Measurements from ENCODE around the gene XK. TPM values are rescaled to one million over a fixed set of nuclear protein-coding genes. Genes with fewer than 3 reads are reported as not detected.

The XK gene
- total and polyA plus RNA-seq, 10 donors = 0.09 to 6.5 (median 1.0) TPM

DNA sequence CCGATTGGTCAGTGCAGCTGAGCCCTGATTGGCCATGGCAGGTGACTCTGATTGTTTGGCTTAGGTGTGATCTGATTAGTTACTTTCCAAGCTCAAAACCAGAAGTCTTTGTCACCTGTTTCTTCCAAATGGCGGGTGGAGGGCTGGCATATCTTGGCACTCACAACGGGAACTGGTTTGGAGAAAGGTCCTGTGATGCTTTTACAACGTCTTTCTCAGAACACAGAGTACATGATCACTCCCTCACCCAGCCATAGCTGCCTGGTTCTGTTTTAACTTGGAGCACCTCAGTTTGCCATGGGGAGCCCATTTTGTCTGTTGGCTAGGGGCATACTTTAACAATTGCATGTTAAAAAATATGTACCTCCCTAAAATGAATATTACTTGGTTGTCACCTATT, 13.0 kb upstream of the XK start:
- intact Hi-C loops (cut with DNase I; ENCODE audit: low total_unique reads) = no loop called here
- Histone ChIP-seq H3K27ac (no peak overlapping the region), H3K4me1 (no peaks in the 10 kb centered on the region), H3K36me3 (no peaks in the 10 kb centered on the region), H3K4me3 (no peak overlapping the region), H3K27me3 (replicated peaks in 1 of 7) (peaks cover 0 to 3% (median 0%) of the 10 kb centered on the region in 7 donors), H3K9me3 (no peaks in the 10 kb centered on the region)
- 58 to 83% (median 65%) methylated on average over 4 of the region's 4 CpGs for WGBS, 5 donors
- TF ChIP-seq, protein P1, sequence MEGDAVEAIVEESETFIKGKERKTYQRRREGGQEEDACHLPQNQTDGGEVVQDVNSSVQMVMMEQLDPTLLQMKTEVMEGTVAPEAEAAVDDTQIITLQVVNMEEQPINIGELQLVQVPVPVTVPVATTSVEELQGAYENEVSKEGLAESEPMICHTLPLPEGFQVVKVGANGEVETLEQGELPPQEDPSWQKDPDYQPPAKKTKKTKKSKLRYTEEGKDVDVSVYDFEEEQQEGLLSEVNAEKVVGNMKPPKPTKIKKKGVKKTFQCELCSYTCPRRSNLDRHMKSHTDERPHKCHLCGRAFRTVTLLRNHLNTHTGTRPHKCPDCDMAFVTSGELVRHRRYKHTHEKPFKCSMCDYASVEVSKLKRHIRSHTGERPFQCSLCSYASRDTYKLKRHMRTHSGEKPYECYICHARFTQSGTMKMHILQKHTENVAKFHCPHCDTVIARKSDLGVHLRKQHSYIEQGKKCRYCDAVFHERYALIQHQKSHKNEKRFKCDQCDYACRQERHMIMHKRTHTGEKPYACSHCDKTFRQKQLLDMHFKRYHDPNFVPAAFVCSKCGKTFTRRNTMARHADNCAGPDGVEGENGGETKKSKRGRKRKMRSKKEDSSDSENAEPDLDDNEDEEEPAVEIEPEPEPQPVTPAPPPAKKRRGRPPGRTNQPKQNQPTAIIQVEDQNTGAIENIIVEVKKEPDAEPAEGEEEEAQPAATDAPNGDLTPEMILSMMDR (IDR thresholded peaks at IDR 0.05 in 8 of 11, conservative IDR thresholded peaks at IDR 0.05 in 3 of 11) = no peak
- TF ChIP-seq POLR2A (IDR thresholded peaks at IDR 0.05) = no peak
- no peak for TF ChIP-seq POLR2AphosphoS5 (IDR thresholded peaks at IDR 0.05)
- no peak for DNase-seq

DNA sequence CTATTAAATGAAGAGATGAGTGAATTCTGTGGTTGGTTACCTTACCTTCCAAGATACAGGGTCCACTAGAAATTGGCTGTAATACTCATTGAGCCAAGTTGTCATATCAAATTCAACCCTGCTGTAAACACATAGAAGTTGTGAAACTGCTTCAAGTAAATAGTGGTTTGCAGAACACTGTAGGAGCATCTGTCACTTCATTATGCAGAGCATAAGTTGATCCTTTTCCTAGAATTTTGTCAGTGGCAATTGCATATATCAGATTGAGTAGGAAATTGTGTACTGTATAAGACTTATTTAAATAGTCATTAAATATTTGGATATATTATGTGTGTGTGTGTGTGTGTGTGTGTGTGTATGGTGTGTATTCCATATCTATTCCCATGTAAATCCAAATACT, 8.8 kb upstream of the XK start:
- Histone ChIP-seq H3K4me1 (no peaks in the 10 kb centered on the region), H3K9me3 (no peaks in the 10 kb centered on the region), H3K36me3 (no peaks in the 10 kb centered on the region), H3K27me3 (replicated peaks in 1 of 7) (peaks cover 0 to 3% (median 0%) of the 10 kb centered on the region in 7 donors), H3K4me3 (no peak overlapping the region), H3K27ac (no peak overlapping the region)
- intact Hi-C loops (cut with DNase I; ENCODE audit: low total_unique reads) = no loop called here
- DNase-seq = no peak
- TF ChIP-seq POLR2AphosphoS5 (IDR thresholded peaks at IDR 0.05) = no peak
- TF ChIP-seq POLR2A (IDR thresholded peaks at IDR 0.05) = no peak
- TF ChIP-seq, protein P1 (IDR thresholded peaks at IDR 0.05 in 8 of 11, conservative IDR thresholded peaks at IDR 0.05 in 3 of 11) = no peak

DNA sequence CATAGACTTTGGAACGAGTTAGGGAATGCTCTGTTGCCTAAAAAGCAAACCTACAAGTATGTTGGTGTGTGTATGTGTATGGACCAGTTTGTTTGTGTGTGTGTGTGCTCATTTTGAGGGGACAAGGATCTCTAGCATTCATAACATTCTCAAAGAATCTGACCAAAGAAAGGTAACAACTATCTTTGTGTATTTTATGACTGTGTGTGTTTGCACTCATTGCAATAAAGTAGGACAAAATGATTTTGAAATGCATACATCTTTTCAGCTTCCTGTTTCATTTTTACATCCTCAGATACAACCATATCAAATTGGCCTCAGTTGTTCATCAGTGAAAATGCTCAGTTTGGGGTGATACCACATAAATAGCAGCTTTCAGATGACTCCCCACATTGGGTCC, 8.3 kb upstream of the XK start:
- no peak overlapping the region for H3K27ac ChIP-seq
- TF ChIP-seq POLR2A (IDR thresholded peaks at IDR 0.05) = no peak
- TF ChIP-seq, protein P1 (IDR thresholded peaks at IDR 0.05 in 8 of 11, conservative IDR thresholded peaks at IDR 0.05 in 3 of 11) = no peak
- no peak for TF ChIP-seq POLR2AphosphoS5 (IDR thresholded peaks at IDR 0.05)
- no peak overlapping the region for H3K4me3 ChIP-seq
- H3K27me3 ChIP-seq (replicated peaks in 1 of 7) = peaks cover 0 to 3% (median 0%) of the 10 kb centered on the region in 7 donors
- no peak for DNase-seq
- H3K4me1 ChIP-seq = no peaks in the 10 kb centered on the region
- intact Hi-C loops (cut with DNase I; ENCODE audit: low total_unique reads) = no loop called here
- 28 to 77% (median 63%) methylated on average over 1 of the region's 1 CpG for WGBS, 5 donors
- no peaks in the 10 kb centered on the region for H3K9me3 ChIP-seq
- H3K36me3 ChIP-seq = no peaks in the 10 kb centered on the region

DNA sequence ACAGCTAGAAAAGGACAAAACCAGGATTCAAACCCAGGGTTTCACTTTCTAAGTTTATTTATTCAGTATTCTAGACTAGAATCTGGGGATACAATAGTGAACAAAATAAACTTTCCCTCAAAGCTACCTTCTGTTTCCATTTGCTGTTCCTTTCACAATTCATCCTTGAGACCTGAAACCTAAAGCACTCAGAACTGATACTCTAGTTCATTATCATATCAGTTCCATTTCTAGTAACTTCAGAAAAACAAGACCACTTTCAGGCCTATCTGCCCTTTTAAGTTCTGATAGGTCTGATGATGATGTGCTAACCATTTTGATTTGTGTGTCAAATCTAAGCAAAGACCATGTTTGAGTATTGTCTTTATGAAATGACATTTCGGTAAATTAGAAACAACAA, 7.8 kb upstream of the XK start:
- Histone ChIP-seq H3K36me3 (no peaks in the 10 kb centered on the region), H3K4me1 (no peaks in the 10 kb centered on the region), H3K9me3 (no peaks in the 10 kb centered on the region), H3K27ac (no peak overlapping the region), H3K27me3 (replicated peaks in 1 of 7) (peaks cover 0 to 3% (median 0%) of the 10 kb centered on the region in 7 donors), H3K4me3 (no peak overlapping the region)
- no peak for DNase-seq
- WGBS, 5 donors = 83 to 100% (median 88%) methylated on average over 1 of the region's 1 CpG
- intact Hi-C loops (cut with DNase I; ENCODE audit: low total_unique reads) = no loop called here
- TF ChIP-seq POLR2AphosphoS5 (IDR thresholded peaks at IDR 0.05) (no peak), POLR2A (IDR thresholded peaks at IDR 0.05) (no peak)
- TF ChIP-seq, protein P1 (IDR thresholded peaks at IDR 0.05 in 8 of 11, conservative IDR thresholded peaks at IDR 0.05 in 3 of 11) = no peak

Measured in spleen (tissue), 11 donors.